Measurements from ENCODE around the gene VPS51. TPM values are rescaled to one million over a fixed set of nuclear protein-coding genes. Genes with fewer than 3 reads are reported as not detected.

Gene VPS51
- total and polyA plus RNA-seq, 2 of the 13 experiments (the other 11 are each of a cell fraction or from before 2014, with no cell fraction given), result 76.3 to 90.6 TPM

GRCh38 chr11:65134240-65134951, 38.4 kb downstream of the VPS51 start, which contains the start of gene SYVN1 (continued):
- TF ChIP-seq TEF (CRISPR knock-in tag; IDR thresholded peaks at IDR 0.05) (no peak), ZNF589 (CRISPR knock-in tag; conservative IDR thresholded peaks at IDR 0.05) (peak; percentile 68; the same call in 1 of the 2 replicates), MTF1 (CRISPR knock-in tag; IDR thresholded peaks at IDR 0.05) (0 out of 2 replicates have a peak, but pooled peaks have one; percentile 21), LCORL (IDR thresholded peaks at IDR 0.05) (no peak), LCORL (CRISPR knock-in tag; IDR thresholded peaks at IDR 0.05) (peak; percentile 51; the same call in 1 of the 2 replicates), BCLAF1 (IDR thresholded peaks at IDR 0.05) (no peak), HNF4G (IDR thresholded peaks at IDR 0.05; ENCODE audit: borderline replicate concordance, low read depth, low read length) (no peak), HNF4G (CRISPR knock-in tag; IDR thresholded peaks at IDR 0.05; ENCODE audit: borderline replicate concordance, low read depth) (0 out of 2 replicates have a peak, but pooled peaks have one; percentile 17), ZNF720 (CRISPR knock-in tag; IDR thresholded peaks at IDR 0.05) (no peak), BCL6 (CRISPR knock-in tag; IDR thresholded peaks at IDR 0.05) (peak; percentile 30), SOX13 (IDR thresholded peaks at IDR 0.05) (no peak; the same call in 1 of the 2 replicates), SOX13 (CRISPR knock-in tag; conservative IDR thresholded peaks at IDR 0.05 in 1 of 2, IDR thresholded peaks at IDR 0.05 in 1 of 2) (peak in 1 of 2 experiments; percentile 22; a peak in 1 of 4 replicates), HDAC1 (CRISPR knock-in tag; IDR thresholded peaks at IDR 0.05) (peak; percentile 81), ZNF143 (CRISPR knock-in tag; IDR thresholded peaks at IDR 0.05) (peak; percentile 57; the same call in 1 of the 2 replicates), ZFP91 (CRISPR knock-in tag; IDR thresholded peaks at IDR 0.05; ENCODE audit: borderline replicate concordance) (peak; percentile 86; the same call in 1 of the 2 replicates), ZNF746 (CRISPR knock-in tag; IDR thresholded peaks at IDR 0.05) (no peak), TGIF2 (CRISPR knock-in tag; IDR thresholded peaks at IDR 0.05) (peak; percentile 80), YEATS2 (CRISPR knock-in tag; IDR thresholded peaks at IDR 0.05; ENCODE audit: borderline replicate concordance) (peak; percentile 89; the same call in 1 of the 2 replicates), ZFP1 (CRISPR knock-in tag; IDR thresholded peaks at IDR 0.05) (0 out of 2 replicates have a peak, but pooled peaks have one; percentile 43), ZFP41 (CRISPR knock-in tag; IDR thresholded peaks at IDR 0.05; ENCODE audit: borderline replicate concordance) (no peak), ZNF607 (CRISPR knock-in tag; IDR thresholded peaks at IDR 0.05; ENCODE audit: borderline replicate concordance) (peak; percentile 66), ZNF225 (CRISPR knock-in tag; IDR thresholded peaks at IDR 0.05) (no peak; the same call in 1 of the 2 replicates), USF2 (IDR thresholded peaks at IDR 0.05; ENCODE audit: low read depth, low read length) (no peak), USF2 (CRISPR knock-in tag; IDR thresholded peaks at IDR 0.05; ENCODE audit: borderline replicate concordance) (no peak; the same call in 1 of the 2 replicates)
